Measurements from ENCODE around the gene FABP3.
A peak's percentile ranks its signal among the peaks of the same experiment; 100 is the strongest.

The FABP3 gene

DNA sequence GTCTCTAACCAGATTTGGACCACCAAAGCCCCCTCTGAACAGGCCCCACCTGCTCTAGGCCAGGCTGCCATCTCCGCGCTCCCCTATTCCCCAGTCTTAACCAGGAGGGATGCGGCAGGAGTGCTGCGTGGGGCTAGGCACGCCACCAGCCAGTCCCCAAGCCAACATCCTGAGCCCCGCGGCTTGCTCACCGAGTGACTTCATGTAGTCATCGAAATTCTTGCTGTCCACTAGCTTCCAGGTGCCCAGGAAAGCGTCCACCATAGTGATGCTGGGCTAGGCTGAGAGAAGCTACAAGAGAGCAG, 173 bp downstream of the FABP3 start:
- DNase-seq = peak in 2 of 51 donors; percentile 54 to 63

DNA sequence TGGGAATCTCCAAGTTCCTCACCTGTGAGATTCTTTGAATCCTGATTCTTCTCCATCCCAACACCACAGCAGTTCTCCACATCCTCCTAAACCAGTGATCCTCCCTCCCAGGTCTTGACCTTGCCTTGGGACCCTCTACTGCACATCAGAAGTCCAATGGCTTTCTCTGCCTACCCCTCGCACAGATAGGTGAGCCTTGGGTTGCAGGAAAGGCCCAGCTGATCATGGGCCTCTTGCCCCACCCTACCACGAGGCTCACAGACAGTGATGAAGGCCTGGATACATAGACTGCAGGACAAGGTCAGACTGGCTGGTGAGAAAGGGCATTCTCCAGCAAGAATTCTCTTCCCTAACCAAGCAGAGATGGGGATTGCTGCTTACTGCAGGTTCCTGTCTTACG, 825 bp downstream of the FABP3 start:
- peak in 3 of 51 donors; percentile 21 to 52 (median 51) for DNase-seq

DNA sequence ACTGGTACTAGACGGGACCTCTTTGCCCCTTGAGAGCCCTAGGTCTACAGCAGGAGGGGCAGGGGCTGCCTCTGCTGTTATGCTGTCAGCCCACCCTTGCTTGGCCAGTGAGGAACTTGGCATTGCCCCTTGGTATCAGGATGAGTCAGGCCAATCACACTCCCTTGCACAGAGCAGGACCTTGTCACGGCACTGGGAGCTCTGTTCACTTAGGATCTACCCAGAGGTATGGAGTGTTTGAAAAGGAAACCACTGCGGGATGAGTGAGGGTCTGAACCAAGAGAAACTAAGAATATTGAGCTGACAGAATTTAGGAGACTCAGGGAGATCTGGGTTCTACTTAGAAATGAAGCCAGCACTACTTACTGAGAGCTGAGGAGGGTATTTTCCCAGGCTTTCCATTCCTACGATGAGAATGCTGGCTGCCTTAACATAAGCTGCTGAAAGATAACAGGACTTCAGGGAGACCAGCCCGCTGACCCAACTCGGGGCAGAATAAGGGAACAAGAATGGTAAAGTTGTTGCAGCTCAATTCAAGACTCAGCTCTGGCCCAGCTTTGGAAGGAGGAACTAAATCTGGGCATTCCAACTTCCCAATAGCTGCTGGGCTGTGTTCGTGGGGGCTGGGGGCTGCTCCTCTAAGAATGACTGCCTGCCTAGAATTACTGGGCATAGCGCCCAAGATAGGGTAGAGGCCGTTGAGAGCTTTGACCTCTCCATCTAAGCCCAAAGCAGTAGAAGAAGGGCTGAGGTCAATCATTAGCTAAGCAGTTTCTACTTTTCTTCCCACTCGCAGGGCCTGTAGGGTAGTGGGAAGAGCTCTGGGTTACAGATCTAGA, 1.5 kb downstream of the FABP3 start:
- DNase-seq = peak in 2 of 51 donors; percentile 13 to 17

DNA sequence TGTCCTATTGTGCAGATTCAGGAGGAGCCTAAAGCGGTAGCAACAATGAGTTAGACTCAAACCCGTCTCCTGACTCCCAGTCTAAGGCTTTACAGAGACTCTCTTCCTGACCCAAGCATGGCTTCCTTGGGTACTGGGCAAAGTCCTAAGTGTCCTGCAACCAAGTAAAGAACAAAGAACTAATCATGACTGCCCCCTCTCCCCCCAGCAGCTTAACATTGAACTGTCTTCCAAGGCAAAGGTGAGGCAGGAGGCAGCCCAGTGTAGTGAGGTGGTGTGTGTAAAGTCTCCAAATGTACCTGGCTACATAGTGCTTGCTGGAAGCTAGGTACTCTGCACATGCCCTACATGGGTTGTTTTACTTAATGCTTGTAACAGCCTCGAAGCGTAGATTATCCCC, 2.3 kb downstream of the FABP3 start:
- DNase-seq = no peak

DNA sequence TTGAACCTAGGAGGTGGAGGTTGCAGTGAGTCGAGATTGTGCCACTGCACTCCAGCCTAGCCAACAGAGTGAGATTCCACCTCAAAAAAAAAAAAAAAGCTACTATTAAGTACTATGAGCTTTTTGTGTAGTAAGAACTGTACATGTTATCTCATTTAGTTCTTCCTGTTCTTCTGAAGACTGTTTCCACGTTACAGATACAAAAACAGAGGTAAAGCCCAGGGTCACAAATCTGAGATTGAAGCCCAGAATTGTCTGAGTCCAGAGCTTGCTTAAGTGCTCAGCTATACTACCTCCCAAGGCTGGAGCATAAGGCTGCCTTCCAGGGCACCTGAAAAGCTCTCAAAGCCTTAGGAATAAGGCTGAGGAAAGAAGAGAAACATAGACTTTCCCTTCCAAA, 2.9 kb downstream of the FABP3 start:
- no peak for DNase-seq

DNA sequence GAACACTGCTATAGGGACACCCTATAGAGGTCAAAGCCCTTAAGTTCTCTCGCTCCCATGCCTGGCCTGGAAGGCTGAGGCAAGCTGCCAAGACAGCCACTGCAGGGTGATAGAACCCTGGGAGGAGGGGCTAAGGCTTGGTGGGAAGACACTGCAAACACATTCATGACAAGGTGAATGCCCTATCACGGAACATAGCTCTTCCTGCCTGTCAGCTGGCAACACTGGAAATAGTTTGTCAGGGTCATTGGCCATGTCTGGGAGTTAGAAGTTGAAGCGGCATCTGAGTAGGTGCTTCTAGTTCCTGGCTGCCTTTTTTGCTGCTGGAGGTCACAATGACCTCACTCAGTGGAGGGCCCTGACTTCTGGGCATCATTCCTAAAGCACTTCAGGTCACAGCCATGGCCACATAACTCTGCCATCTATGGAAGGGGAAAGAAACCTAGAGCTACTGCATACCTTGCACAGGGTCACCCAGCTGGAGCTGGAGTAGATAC, 4.2 kb downstream of the FABP3 start:
- DNase-seq = no peak

DNA sequence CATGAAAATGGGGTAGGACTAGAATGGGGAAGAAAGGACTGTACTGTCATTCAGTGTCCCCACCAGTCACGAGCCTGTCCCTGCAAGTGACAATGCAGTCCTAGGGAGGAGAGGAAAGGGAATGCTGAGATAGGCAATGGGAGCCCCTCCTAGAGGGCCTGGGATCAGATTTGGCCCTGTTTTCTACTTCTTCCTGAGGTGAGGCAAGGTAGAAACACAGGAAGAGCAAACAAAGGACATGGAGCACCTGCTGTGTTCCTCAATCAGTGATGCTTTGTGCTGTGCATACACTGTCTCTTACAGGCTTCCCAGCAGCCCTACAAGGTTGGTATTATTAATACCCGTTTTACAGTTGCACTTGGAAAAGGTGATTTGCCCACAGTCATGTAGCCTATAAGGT, 6.1 kb downstream of the FABP3 start:
- no peak for DNase-seq

DNA sequence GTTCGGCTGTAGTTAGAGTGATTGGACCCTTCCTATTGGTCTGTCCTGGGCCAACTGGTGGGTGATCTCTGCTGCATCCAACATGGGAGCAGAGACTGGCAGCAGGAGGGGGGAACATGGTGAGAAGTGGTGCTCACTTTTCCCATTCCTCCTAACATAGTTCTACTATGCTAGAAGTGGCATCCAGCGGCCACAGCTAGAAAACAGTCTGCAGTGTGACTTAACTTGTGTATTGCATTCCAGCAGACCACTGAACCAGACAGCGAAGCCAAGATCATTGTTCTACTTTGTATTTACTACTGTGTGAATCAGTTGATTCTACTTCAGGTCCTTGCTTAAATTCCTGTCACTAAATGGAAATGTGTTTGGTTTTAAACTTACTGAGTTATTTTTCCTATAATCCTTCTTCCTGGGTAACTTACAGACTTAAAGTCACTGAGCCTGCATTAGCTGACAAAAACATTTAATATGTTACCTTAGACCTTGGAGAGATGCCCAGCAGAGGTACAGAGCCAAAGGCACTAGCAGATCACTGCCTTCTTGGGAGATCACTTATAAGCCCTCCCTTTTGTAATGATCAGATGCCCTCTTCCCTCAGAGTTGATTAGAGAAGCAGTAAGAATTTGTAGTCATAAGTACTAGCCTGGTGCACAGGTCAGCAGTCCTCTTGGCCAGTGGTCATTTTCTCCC, 8.2 kb downstream of the FABP3 start:
- no peak for DNase-seq

DNA sequence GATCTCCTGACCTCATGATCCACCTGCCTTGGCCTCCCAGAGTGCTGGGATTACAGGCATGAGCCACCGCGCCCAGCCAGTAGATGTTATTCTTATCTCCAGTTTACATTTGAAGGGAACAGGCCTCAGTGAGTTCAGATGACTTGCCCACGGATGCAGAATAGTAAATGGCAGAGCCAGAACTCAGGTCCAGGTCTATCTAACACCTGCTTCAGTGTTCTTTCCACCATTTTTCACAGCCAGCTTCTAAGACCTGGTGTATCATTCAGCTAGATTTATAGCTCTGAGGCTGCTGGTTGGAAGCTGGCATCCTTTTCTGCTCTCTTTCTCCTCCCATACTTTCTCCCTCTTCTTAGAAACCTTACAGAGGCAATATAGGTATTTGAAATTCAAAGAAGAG, 10.8 kb downstream of the FABP3 start:
- DNase-seq = no peak

DNA sequence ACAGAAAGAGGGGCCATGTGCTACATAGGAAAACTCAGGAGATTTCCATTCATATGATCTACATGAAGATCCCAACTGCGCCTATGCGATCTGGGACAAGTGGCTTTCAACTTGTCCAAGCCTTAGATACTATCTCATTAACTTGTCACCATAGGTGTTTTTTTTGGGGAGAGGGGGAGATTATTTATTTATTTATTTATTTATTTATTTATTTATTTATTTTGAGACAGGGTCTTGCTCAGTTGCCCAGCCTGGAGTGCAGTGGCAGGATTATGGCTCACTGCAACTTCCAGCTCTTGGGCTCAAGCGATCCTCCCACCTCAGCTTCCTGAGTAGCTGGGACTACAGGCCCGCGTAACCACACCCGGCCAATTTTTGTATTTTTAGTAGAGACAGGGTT, 11.3 kb downstream of the FABP3 start:
- no peak for DNase-seq

DNA sequence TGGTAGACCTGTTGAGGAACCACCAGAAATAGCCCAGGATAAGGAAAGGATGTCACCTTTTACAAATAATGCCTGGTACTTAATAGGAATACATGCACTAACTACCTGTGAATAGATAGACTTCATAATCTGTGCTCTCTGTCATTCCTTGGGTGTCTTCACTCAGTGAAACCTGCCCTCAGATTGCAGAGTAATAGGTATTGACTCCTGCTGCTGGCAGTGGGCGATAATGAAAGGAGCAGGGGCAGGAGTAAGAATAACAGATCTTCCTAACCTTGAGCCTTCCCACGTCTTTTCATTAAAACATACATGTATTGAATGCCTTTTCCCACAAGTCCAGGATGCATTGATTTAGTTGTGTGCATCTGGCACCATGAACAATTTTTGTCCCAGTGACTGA, 16.4 kb downstream of the FABP3 start:
- no peak for DNase-seq

DNA sequence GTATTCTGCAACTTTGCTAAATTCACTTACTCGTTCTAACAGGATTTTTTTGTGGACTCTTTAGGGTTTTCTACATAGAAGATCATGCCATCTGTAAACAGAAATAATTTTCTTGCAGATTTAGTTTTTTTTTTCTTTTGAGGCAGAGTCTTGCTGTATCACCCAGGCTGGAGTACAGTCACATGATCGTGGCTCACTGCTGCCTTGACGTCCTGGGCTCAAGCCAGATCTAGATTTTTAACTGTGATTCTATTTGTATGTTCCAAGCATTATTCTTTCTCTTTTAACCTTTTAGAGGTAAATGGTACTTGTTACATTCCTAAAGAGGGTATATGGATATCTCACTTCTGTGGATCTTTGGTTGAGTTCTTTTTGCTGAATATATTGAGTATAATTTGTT, 18.6 kb downstream of the FABP3 start:
- DNase-seq = no peak

DNA sequence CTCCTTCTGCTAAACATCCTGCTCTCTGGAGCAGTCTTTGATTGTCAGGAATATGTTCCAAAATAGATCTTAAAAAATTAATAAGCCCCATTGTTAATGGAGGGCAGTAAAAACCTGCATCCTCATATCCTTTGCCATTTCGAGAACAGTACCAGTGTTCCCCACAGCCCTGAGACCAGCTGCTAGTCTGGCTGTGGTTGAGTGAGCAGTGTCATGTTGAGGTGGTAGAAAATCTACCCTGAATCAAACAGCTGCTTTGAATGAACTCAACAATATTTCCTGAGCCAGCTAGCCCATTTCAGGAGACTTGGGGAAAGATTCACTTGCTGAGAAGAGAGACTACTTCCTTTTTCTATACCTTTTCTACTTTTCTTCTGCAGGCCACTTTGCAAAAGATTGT, 24.4 kb downstream of the FABP3 start:
- DNase-seq = no peak

DNA sequence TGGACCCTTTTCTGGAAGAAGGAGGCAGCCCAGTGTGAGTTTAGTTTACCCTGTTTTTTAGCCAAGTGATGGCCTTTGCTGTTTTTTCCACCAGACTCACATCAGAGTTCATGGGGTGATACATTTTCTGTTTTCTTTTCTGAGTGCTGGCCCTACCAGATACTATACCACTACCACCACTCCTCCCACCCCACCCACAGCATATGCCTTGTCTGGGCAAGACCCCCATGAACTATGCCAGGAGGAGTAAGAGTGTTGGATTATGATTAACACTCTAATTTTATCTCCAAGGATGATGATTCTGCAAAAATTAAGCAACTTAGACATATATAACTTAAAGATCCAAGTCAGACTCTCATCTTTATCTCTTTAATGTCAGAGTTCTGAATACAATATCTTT, 26.1 kb downstream of the FABP3 start:
- no peak for DNase-seq

DNA sequence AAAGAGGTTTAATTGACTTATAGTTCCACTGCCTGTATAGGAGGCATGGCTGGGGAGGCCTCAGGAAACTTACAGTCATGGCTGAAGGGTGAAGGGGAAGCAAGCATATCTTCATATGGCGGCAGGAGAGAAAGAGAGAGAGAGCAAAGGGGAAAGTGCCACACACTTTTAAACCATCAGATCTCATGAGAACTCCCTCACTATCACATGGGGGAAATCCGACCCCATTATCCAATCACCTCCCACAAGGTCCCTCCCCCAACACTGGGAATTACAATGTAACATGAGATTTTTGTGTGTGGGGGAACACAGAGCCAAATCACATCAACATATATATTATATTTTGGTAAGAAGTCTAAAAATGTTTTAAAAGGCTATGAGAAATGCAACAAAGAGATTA, 27.2 kb downstream of the FABP3 start:
- no peak for DNase-seq

DNA sequence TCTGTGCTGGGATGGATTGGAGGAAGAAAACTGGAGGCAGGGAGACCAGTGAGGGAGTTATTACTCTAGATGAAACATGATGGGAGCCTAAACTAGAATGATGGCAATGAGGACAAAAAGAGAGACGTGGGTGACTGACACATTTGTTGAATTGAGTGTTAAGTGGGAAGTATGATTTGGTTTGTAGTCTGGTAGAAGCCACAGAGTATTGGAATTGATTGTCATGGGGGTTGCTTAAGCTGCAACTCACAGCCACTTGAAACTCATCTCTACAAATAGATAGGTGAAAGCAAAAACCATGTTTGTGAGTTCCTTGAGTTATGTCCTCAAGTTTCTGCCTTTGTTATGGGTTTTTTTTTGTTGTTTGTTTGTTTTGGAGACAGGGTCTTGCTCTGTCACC, 28.4 kb downstream of the FABP3 start:
- DNase-seq = no peak

DNA sequence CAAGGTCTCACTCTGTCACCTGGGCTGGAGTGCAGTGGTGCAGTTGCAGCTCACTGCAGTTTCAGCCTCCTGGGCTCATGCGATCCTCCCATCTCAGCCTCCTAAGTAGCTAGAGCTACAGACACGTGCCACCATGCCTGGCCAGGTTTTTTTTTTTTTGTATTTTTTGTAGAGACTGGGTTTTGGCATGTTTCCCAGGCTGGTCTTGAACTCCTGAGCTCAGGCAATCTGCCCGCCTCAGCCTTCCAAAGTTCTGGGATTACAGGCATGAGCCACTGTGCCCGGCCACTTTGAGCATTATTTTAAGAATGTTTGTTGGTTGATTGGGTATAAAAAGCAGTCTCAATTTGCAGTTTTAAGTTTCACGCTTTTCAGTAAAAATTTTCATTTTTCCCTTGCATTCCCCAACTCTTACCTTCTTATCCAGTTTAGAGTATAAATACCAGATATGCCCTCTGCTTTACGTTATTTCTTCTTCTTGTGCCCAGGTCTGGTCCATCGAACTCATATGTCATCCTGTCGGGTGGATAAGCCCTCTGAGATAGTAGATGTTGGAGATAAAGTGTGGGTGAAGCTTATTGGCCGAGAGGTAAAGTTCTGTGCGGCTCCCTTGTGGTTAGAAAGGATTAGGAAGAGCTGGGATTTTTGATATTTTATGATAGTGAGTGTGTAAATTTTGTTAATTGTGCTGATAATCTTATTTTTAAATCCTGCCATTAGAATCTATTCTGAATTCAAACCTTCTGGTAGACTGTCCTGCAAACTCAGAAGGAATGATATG, 36.0 kb downstream of the FABP3 start:
- no peak for DNase-seq

DNA sequence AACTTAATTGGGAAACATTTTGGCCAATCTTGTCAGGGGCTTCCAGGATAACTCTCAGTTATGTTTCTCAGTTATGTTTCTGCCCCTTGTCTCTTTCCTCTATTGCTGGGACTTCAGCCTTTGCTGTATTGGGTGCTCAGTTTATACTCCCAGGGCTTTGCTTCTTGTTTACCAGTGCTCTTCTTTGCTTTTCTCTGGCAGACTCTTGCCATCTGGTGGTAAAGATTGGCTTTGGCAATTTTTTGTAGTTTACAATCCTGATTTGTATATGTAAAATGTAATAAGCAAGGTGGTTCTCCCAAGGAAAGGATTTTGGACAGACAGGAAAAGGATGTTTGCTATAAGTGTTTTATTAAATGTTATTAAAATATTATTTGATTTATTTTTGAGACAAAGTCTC, 37.9 kb downstream of the FABP3 start:
- peak in 5 of 51 donors; percentile 1 to 56 (median 17) for DNase-seq

DNA sequence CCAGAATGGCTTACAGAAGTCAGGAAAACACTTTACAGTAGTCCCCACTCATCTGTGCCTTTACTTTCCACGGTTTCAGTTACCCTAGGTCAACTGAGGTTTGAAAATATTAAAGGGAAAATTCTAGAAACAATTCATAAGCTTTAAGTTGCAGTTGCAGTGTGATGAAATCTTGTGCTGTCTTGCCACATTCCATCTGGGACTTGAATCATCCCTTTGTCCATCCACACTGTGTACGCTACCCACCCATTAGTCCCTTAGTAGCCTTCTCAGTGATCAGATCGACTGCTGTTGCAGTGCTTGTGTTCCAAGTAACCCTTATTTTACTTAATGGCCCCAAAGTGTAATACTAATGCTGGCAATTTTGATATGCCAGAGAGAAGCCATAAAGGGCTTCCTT, 45.5 kb downstream of the FABP3 start:
- no peak for DNase-seq

DNA sequence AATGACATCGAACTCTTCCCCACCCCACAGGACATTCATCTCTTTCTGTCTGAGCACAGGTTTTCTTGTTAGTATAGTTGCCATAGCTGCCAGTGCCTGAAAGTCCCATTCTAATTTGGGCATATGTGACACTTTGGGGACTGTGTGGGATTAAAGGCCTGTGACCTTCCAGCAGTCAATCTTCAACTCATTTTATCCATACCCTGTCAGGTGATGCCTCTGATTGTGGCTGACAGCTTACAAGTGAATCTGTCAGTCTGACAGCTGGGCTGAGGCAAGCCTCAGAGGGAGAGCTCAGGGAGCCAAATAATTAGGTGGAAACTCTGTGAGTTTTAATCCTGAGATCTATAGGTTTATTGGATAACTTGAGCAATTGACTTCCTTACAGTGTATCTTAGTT, 46.4 kb downstream of the FABP3 start:
- no peak for DNase-seq

DNA sequence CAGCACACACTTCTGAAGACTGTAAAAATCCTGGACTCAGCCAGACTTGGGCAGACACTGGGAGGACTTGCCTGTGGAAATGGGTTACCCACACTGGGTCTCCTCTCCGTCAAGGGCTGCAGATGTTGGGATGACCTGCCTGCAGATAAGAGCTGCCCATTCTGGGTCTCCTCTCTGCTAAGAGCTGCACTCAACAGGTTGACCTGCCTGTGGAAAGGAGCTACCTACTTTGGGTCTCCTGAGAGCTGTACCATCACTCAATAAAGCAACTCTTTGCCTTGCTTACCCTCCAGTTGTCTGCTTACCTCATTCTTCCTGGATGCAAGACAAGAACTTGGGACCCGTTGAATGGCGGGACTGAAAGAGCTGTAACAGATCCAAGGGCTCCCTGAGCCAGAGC, 47.9 kb downstream of the FABP3 start:
- DNase-seq = no peak

DNA sequence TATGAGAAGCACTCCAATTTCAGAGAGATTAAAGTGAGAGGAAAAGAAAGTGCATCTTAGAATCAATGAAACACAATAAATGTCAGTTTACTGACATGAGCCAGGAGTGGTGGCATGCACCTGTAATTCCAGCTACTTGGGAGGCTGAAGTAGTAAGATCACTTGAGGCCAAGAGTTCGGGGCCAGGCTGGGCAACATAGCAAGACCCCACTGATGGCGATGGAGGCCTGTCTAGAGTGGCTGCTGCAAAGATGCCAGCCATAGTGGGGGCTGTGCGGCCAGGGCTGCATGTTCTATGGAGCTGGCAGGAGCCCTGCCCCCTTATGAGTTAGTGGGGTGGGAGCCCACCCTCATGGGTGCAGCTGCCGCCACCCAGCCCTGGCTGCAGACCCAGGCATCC, 48.8 kb downstream of the FABP3 start:
- no peak for DNase-seq

DNA sequence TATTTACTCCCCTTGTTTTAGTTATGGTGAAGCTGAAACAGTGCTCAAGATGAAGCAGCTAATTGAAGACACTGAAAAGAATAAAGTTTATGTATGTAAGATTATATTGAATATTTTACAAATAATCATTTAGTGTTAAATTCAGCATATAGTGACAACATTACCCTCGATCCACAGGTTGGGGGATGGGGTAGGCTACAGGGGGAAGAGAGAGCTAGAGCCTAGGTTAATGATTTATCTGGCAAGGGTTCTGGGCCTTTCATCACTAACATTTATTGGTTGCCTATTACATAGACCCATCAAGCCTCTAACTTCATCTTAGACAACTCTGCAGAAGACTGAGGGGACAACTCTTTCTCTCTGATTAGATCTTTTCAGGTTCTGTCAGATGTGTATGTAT, 54.7 kb downstream of the FABP3 start:
- DNase-seq = no peak
